ENCODE results near the gene BSN. TPM values are rescaled to one million over a fixed set of nuclear protein-coding genes. Genes with fewer than 3 reads are reported as not detected.

The BSN gene
- total RNA-seq, 3 donors from 2014 or later = 0.17 to 1.2 (median 0.36) TPM

DNA sequence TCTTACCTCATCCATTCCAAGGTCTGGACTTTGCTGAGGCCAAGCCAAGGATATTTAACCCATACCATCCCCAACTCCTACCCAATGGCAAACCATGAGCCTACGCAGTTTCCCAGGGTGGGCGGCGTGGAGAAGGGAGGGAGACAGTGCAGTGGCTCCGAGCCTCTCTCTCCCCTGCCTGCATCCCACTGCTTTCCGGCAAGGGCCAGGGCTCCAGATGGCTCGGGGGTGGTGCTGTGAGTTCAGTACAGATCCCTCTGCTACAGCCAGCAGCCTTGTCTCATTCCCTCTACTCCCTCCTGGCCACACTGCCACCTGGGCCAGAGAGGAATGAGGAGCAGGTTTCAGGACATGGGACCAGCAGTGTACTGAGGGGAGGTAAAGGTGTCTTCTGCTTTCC is 75.6 kb downstream of the BSN start:
- Histone ChIP-seq H3K9me3 (no peaks in the 10 kb centered on the region), H3K4me3 (no peak overlapping the region), H3K36me3 (ENCODE audit: low read depth) (no peaks in the 10 kb centered on the region), H3K4me1 (ENCODE audit: low read depth) (no peaks in the 10 kb centered on the region)
- TF ChIP-seq, protein P1, sequence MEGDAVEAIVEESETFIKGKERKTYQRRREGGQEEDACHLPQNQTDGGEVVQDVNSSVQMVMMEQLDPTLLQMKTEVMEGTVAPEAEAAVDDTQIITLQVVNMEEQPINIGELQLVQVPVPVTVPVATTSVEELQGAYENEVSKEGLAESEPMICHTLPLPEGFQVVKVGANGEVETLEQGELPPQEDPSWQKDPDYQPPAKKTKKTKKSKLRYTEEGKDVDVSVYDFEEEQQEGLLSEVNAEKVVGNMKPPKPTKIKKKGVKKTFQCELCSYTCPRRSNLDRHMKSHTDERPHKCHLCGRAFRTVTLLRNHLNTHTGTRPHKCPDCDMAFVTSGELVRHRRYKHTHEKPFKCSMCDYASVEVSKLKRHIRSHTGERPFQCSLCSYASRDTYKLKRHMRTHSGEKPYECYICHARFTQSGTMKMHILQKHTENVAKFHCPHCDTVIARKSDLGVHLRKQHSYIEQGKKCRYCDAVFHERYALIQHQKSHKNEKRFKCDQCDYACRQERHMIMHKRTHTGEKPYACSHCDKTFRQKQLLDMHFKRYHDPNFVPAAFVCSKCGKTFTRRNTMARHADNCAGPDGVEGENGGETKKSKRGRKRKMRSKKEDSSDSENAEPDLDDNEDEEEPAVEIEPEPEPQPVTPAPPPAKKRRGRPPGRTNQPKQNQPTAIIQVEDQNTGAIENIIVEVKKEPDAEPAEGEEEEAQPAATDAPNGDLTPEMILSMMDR (IDR thresholded peaks at IDR 0.05) = no peak
- DNase-seq (no peak), ATAC-seq (no peak)
- intact Hi-C loops (cut with DNase I, micrococcal nuclease) = no loop called here

DNA sequence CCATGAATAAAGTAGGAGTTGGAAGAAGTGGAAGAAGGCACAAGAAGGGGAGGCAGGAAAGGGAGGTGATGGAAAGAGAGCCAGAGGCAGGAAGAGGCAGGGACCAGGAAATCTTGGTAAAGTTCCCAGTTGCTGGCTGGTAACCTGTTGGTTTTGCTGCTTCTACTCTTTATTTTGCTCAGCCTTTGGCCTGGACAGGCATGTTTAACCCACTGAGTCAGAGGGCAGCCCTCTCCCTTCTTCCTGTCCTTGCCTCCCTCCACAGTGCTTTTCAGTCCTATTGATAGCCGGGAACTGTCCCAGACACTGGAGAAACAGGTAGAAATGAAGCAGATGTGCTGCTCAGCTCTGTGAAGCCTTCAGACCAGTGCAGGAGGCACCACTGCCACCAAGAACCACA is 76.5 kb downstream of the BSN start:
- ATAC-seq (no peak), DNase-seq (no peak)
- H3K36me3 ChIP-seq (ENCODE audit: low read depth) = no peaks in the 10 kb centered on the region
- H3K4me1 ChIP-seq (ENCODE audit: low read depth) = no peaks in the 10 kb centered on the region
- intact Hi-C loops (cut with DNase I, micrococcal nuclease) = no loop called here
- no peak overlapping the region for H3K4me3 ChIP-seq
- no peaks in the 10 kb centered on the region for H3K9me3 ChIP-seq
- TF ChIP-seq, protein P1 (IDR thresholded peaks at IDR 0.05) = no peak

DNA sequence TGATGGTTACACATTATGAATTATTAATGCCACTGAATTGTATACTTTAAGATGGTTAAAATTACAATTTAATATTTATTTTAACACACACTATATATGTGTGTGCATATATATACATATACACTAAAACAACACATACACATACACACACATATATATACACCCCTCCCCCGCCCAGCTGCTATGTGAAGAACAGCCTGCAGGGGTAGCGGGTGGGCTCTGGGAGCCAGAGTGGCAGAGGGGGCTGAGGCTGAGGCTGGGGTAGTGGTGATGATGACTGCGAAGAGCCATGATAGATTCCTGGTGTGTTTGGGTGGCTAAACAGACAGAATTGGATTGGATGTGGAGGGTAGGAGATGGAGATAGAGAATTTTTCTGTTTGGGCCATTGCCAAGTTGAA is 80.5 kb downstream of the BSN start:
- DNase-seq = no peak
- TF ChIP-seq, protein P1 (IDR thresholded peaks at IDR 0.05) = no peak
- H3K9me3 ChIP-seq = no peaks in the 10 kb centered on the region
- no peaks in the 10 kb centered on the region for H3K4me1 ChIP-seq (ENCODE audit: low read depth)
- no peaks in the 10 kb centered on the region for H3K36me3 ChIP-seq (ENCODE audit: low read depth)
- intact Hi-C loops (cut with DNase I, micrococcal nuclease) = no loop called here
- H3K4me3 ChIP-seq = no peak overlapping the region
- ATAC-seq = no peak

DNA sequence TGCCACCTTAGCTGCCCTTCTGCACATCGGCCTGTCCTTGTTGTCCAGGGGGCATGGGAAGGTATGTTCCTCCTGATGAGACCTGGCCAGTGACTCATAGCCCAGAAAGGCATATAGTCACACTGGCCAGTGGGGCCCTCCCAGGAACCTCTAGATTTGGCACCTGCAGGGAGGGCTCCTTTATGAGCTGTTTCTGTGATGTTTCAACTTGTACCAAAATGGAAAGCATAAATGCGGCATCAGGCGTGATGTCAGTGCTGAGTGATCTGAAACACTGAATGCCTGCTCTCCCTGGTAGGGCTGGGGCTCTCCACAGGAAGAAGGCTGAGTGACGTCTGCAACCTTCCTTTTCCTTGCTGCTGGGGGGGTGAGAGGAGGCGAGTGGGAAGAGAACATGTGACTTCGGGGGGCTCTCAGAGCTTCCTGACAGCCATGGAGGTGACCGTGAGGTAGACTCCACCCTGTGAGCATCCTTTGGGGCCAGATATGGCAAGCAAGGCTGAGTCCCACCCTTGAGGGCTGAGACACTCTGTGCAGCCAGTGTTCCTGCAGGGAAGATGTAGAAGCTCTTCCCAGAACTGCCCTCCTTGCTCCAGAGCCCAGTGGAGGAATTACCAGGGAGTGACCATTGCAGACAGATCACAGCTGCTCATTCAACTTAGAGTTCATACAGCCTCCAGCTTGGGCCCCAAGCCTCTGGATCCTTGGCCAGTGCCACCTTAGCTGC is 82.8 kb downstream of the BSN start:
- Histone ChIP-seq H3K4me1 (ENCODE audit: low read depth) (no peaks in the 10 kb centered on the region), H3K9me3 (no peaks in the 10 kb centered on the region), H3K4me3 (no peak overlapping the region), H3K36me3 (ENCODE audit: low read depth) (no peaks in the 10 kb centered on the region)
- DNase-seq (no peak), ATAC-seq (no peak)
- TF ChIP-seq, protein P1 (IDR thresholded peaks at IDR 0.05) = no peak
- intact Hi-C loops (cut with DNase I, micrococcal nuclease) = no loop called here

DNA sequence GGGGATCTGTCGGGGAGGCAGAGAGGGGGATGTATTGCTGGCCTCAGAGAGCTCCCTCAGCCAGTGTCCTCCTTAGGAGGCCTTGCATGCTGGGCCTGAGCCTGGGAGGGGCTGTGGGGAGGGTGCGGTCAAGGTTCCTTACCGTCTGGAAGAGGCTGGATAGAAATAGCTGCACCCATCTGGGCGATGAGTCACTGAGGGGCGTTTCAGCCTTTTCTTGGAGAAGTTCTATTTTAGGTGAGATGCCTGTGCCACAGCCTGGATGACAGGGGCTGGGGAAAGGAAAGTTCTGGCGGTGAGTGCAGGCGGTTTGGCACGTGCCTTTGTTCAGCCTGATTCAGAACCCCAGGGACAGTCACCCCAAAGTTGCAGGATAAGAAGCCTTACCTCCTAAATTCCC is 84.2 kb downstream of the BSN start:
- intact Hi-C loops (cut with DNase I, micrococcal nuclease) = no loop called here
- Histone ChIP-seq H3K4me3 (no peak overlapping the region), H3K4me1 (ENCODE audit: low read depth) (no peaks in the 10 kb centered on the region), H3K9me3 (no peaks in the 10 kb centered on the region), H3K36me3 (ENCODE audit: low read depth) (no peaks in the 10 kb centered on the region)
- DNase-seq = no peak
- ATAC-seq = no peak
- TF ChIP-seq, protein P1 (IDR thresholded peaks at IDR 0.05) = no peak

DNA sequence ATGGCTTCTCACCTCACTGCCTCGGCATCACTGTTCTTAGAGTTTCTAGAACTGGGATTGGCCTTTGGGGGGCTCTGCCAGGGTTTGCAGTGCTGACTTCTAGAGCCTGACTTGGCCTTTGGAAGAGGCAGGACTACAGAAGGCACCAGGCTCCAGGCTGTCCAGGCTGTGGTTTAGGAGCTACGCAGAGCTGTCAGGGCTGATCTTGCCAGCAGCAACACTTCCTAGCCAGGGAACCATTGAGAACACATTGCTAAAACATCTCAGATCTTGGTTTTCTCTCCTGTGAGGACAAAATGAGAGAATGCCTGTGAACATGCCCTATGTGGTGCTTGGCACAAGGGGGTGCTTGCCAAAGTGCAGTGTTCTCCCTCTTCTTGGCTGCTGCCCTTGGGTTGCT is 85.3 kb downstream of the BSN start:
- DNase-seq (no peak), ATAC-seq (no peak)
- H3K36me3 ChIP-seq (ENCODE audit: low read depth) = no peaks in the 10 kb centered on the region
- intact Hi-C loops (cut with DNase I, micrococcal nuclease) = no loop called here
- no peak overlapping the region for H3K4me3 ChIP-seq
- no peaks in the 10 kb centered on the region for H3K9me3 ChIP-seq
- TF ChIP-seq, protein P1 (IDR thresholded peaks at IDR 0.05) = no peak
- no peaks in the 10 kb centered on the region for H3K4me1 ChIP-seq (ENCODE audit: low read depth)
